Mucosa of gallbladder (tissue), 1 donor: ENCODE measurements around the gene BCAR3. TPM values are rescaled to one million over a fixed set of nuclear protein-coding genes. Genes with fewer than 3 reads are reported as not detected.
"Not testable (repeated sequence)": the region's sequence is repeated elsewhere in the genome, so short reads cannot be mapped to it uniquely, and the experiment has no call there.

Experiments
- DNase-seq: peaks from one replicate; pipeline ENCODE4 v3.0.0-alpha.2; 2020; ENCODE audit warnings: low spot score
- total RNA-seq: library from RNA; stranded (reverse); gene quantifications from one replicate; pipeline ENCODE4 v1.2.1, GENCODE V29; 2021
- donor health status: DM: no; HTN: no; CAD: no.

The BCAR3 gene
- total RNA-seq, 1 donor from 2014 or later: 51.8 TPM

DNA sequence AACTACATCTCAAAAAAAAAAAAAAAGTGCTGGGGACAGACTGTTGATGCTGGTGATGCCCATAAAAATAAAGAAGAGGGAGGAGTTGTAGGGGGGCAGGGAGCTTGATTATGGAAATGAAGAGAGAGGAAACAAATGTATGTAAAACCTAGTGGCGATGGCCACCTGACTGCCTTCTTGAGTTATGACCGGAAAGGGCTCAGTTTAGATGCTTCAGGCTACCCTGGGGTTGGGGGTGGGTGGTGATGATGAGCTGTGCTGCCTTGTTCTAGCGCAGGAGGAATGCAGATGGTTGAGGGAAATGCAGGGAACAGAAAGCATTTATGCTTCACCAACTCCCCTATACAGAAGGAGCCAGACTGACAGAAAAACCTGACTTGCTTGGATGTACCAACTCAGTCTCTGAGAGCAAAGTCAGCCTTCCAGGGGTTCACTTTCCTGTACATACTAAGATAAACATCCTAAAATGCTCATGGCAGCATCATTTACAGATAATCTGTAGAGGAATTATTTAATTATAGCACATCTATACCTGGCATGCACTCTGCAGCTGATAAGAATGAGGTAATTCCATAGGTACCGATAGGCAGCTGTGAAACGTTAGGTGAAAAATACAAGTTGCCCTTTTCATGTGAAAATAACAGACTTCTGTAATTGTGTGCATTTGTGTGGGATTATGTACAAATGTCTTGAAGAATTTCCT lies 8.0 kb upstream of the BCAR3 start:
- no peak for DNase-seq

DNA sequence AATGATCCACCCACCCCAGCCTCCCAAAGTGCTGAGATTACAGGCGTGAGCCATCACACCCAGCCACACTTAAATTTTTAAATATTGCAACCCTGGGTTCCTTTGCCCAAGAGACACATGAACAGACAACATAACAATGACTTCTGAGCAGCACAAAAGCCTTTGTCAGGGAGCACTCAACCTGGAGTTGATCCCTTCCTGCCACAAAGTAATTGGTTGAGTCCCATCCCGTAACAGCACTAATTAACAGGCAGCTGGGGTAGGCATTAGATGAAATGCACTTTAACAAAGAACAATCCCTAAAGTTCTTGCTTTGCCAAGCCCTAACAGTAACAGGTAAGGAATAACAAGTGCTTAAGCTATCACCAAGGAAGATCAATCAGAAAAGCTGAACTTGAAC lies 5.9 kb upstream of the BCAR3 start:
- DNase-seq: no peak

DNA sequence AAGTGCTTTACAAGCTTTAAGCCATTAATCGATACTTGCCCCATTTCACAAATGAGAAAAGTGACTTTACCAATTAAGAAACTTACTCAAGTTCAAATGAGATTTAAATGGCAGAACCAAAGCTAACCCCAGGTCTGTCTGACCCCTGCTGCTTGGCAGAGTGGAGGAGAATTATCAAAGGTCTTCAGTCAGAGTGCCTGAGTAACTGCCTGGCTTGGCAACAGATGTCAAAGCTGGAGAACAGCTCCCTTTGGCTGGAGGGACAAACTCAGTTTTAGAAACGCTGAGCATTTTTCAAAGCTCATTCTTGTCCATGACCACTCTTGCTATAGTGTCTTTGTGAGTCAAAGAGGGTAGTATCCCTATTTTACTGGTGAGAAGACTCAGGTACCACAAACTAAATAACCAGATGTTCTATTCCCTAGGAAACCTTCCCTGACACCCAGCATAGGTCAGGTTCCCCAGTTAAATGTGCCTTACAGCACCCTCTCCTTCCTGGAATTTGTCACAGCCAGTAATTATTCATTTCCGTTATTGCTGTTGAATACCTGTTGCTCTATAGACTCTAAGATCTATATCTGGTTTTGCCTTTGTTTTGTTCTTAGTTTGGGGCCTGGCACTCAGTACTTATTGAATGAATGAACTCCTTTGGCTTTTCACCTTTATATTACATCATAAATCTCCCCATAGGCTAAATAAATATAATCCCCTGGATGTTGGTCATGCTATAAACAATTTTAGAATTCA lies 5.0 kb upstream of the BCAR3 start:
- no peak for DNase-seq

DNA sequence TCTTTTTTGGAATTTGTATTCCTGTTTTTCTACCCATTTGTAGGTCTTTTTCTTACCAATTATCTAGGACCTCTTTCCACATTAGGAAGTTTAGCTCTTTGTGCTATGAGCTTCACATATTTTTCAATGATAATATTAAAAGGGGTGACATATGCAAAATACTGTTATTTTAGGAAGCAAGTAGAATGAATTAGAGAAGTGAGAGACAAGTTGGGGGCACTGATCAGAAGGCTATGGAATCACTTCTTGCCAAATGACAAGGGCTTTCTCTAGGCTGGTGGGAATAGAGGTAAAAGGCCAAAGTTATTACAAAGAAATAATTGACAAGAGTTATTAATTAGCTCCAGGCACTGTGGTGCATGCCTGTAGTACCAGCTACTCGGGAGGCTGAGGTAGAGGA lies 4.3 kb upstream of the BCAR3 start:
- no peak for DNase-seq

DNA sequence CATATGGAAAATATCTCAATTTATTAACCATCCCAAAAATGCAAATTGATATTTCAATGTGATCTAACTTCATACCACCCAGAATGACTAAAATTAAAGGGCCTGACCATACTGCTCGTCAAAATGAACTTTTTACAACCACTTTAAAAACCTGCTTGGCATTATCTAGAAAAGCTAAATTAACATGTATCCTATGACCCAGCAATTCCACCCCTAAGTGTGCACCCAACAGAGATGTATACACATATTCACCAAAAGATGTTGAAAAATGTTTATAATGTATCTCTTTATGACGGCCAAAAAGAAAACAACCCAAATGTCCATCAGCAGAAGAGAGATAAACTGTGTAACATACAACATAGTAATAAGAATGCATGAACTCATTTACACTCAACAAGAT lies 1.6 kb upstream of the BCAR3 start:
- no peak for DNase-seq

- DNase-seq: no peak
Measured at GRCh38 chr1:93681989-93682412, 364 bp upstream of the BCAR3 start.

DNA sequence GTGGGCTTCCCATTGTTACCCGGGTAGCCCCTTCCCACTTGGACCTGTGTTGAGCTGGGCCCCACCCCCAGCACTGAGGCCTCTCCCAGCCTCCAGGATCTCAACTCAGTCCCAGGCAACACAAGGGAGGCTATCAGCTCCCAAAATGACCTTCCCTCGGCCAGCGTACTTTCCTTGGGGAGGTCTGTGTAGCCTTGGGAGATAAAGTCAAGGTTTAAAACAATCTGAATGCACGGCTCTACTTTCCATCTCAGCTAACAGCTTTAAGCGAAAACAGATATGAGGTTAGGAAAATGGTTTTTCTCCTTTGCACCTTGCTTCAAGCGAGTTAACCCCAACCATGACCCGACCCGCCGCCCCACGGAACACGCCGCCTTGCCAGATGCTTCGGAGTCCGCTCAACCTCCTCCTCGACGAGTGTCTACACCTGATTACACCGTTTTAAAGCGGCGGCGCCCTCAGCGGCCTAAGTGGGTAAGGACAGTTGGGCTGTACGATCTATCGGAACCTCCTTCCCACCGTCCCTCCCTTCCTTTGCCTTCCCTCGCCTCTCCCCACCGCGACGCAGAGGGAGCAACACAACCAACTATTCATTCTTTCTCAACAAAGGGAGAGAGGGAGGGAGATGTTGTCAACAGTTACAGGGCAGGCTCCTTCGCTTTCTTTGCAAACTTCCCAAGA lies 1.1 kb downstream of the BCAR3 start:
- peak; percentile 82 for DNase-seq

DNA sequence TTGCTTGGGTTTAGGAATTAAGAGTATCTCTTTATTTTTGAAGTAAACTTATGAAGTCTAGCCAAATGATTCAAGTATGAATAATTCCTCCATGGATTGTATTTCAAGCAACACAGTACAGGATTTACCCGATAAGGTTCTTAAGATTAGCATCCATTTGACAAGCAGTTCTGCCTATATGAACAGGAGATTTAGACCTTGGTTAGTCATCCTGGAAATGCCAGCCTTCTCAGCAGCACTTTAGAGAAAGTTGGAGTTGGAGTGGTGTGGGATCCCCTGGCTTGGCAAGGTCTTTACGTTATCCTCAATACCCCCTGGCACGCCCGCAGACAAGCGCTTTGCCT lies 1.6 kb downstream of the BCAR3 start:
- DNase-seq: no peak

- DNase-seq: no peak
Measured at GRCh38 chr1:93679546-93679945, 2.1 kb downstream of the BCAR3 start.

GRCh38 chr1:93678946-93679480 lies 2.6 kb downstream of the BCAR3 start:
- DNase-seq: no peak

DNA sequence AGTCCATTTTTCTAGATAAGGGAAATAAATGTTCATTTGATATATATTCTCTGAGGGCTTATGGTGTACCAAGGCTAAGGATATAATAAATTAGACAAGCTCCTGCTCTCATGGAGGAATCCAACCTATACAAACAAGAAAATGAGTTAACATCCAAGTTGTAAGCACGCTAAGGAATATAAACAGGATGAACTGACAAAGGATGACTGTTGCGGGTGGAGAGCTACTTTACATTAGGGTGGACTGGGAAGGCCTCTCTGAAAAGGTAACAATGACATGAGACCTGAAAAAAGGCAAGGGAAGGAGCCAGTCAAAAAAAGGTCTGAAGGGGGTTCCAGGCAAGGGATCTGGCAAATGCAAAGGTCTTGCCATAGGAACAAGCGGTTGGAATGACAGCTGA lies 3.1 kb downstream of the BCAR3 start:
- no peak for DNase-seq

- DNase-seq: no peak
Measured at GRCh38 chr1:93677729-93678128, 3.9 kb downstream of the BCAR3 start.

- DNase-seq: no peak
Measured at GRCh38 chr1:93676427-93676826, 5.2 kb downstream of the BCAR3 start.

DNA sequence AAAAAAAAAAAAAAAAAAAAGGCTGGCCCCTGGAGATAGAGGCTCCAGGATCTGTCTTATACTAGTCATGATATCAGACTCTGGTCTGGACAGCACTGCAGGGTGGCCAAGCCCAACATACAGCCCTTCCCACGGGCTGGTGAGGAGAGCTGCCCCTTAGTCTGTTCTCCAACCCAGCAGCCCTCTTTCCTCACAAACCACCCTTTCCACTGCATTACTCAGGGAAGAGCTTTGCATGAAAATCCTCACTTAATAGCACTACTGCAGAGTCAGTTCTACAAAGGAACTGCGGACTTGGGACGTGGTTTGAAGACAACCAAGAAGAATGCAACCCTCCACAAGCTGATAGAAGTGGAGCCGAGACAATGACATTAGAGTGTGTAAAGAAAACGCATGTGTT lies 5.7 kb downstream of the BCAR3 start:
- DNase-seq: no peak

DNA sequence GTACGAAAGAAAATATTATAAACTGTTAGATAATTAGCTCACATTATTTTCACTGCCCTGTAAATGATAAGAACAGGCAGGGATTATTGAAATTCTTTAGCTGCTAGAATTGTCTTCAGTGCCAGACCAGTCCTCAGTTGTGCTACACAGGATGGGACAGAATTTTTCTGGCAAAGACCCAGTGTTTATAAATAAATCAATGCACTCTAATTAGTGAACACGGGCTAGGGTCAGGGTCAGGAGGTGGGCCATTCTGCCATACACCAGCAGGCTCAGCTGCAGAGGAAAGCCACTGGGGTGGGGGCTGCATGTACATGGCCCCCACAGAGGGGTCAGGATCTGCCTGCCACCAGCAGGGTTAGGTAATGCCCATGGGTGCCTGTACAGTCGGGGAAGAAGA lies 6.4 kb downstream of the BCAR3 start:
- DNase-seq: no peak

DNA sequence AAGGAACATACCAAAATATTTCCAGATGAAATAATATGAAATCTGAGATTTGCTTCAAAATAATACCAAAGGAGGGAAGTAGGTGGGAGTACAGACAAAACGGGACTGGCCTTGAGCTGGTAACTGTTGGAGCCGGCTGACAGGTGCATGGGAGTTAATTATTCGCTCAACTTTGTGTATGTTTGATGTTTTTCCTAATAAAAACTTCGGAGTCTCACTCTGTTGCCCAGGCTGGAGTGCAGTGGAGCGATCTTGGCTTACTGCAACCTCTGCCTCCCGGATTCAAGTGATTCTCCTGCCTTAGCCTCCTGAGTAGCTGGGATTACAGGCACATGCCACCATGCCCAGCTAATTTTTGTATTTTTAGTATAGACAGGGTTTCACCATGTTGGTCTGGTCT lies 7.6 kb downstream of the BCAR3 start:
- not testable (repeated sequence) for DNase-seq

DNA sequence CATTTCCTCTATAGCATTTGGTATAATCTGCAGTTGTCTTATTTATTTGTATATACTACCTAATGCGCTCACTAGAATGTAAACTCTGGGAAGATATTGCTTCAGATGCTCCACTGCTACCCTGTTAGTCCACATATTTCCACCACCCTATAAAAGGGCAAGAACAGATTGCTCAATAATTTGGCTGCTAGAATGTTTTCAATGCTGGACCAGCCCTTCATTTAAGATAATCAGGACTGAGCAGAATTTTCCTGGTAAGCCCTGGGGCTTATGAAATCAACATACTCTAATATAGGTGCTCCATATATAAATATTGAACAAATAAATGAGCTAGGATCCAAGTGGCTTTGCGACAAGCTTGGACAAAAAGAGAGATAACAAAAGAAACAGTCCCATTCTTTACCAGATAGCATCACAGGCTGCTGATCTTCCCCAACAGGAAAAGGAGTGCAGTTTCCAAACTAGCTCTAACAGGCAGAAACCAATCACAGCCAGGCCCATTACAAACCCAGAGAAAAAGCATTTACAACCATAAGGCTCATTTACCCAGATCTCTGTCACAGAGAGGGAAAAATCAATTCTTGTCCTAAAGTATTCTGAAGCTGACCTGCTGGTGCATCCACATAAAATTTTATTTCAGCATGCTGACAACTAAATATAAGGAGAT lies 8.3 kb downstream of the BCAR3 start:
- DNase-seq: no peak

GRCh38 chr1:93672477-93673162 lies 9.0 kb downstream of the BCAR3 start:
- DNase-seq: no peak

DNA sequence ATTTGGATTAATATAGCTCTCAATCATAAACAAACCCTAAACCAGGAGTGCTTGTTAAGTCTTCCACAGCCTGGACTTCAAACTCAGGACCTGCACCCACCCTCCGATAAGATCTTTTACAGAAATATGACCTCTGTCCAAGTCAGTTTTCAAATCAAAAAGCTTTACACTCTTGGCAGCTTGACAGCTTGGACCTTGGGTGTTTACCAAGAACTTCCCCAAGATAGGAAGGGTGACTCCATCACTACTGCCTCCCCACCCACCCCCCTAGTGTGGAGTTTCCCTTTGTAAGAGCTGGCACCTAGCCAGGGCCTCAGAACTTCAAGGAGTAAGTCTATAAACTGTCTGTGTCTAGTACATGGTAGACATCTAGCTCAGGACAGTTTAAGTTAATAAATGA lies 9.6 kb downstream of the BCAR3 start:
- peak; percentile 75 for DNase-seq

GRCh38 chr1:93671099-93671621 lies 10.5 kb downstream of the BCAR3 start:
- no peak for DNase-seq

DNA sequence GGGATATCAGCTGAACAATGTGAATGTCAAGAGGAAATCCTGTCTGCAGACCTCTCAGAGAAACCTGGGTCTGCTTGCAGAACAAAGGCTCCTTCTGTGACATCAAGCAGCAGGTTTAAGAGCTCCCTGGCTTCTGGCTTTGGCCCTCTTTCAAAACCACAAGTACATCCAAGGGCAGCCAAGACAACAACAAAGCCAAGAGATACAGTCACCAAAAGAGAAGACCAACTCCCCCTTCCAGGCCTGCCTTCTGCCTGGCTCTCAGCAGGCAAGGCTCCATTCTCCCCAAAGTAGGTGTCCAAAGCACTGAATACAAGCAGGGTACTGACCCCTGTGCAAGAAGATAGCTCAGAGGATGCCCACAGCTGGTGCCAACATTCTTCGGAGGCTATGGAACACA lies 11.5 kb downstream of the BCAR3 start:
- DNase-seq: peak; percentile 42
